ENCODE results near the gene LHPP. TPM values are rescaled to one million over a fixed set of nuclear protein-coding genes. Genes with fewer than 3 reads are reported as not detected.

Gene LHPP
- total RNA-seq, 4 donors from 2014 or later = 9.3 to 20.5 (median 14.5) TPM

GRCh38 chr10:124624466-124624865, 162.8 kb downstream of the LHPP start:
- TF ChIP-seq CTCF (IDR thresholded peaks at IDR 0.05; ENCODE audit: low read depth) = no peak

DNA sequence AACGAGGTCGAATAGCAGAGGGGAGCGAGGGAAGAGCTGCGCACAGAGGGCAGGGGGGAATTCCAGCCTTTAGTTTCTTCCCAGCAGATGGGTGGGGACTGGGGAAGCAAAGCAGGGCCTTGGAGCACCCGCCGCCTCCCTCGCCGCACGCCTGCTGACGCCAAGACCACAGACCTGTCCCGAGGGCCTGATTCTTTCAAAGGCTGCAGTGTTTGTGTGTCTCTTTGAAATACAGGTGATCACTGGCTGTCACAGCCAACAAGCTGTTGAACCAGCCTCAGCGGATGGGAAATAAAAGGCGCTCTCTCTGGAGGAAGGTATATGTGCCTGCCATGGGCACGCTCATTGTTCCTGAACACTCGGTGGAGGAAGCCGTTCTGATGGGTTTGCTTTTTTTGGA, 163.3 kb downstream of the LHPP start:
- TF ChIP-seq CTCF (IDR thresholded peaks at IDR 0.05; ENCODE audit: low read depth) = no peak

DNA sequence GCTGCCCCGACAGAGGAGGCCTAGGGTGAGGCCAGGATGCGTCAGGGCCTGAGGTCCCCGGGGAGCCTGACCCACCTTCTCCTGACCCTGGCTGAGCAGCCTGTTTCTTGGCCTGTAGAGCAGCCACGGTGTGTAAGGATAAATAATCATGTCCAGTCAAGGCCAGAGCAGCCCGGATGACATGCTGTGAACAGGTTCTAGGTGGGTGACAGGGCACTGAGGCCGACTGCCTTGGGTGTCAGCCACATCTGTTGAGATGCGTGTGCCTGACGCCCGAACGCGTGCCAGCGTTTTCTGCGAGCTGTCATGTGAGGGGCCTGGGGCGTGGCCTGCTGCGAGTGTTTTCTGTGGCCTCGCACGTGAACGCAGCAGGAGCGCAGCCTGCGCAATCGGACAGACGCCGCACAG, 164.2 kb downstream of the LHPP start:
- TF ChIP-seq CTCF (IDR thresholded peaks at IDR 0.05; ENCODE audit: low read depth) = no peak

DNA sequence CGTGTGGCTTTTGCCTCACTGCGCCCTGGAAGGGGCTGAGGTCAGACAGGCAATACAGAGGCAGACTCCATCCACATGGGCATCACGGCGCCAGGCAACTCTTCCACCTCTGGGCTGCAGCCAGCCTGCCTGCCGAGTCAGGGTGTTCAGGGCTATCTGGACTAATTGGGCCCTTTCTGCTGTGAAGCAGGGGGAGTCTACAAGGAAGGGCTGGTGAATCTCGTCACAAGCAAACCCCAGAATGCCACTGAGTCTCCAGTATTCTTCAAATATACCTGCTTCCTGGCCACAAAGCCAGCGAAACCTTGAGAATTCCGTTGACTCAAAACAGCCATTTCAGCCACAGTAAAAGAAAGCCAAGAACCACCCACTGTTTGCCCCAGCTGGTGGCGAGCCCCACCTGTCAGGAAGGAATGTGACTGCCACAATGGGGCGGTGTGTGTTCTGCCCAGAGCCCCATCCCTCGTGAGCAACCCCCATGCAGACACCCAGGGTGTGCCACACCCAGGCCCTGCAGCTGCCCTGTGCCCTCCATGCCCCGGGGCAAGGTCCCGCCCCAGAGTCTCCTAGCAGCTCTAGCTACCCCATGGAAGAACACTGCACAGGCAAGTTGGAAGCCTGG, 165.2 kb downstream of the LHPP start:
- no peak for TF ChIP-seq CTCF (IDR thresholded peaks at IDR 0.05; ENCODE audit: low read depth)

DNA sequence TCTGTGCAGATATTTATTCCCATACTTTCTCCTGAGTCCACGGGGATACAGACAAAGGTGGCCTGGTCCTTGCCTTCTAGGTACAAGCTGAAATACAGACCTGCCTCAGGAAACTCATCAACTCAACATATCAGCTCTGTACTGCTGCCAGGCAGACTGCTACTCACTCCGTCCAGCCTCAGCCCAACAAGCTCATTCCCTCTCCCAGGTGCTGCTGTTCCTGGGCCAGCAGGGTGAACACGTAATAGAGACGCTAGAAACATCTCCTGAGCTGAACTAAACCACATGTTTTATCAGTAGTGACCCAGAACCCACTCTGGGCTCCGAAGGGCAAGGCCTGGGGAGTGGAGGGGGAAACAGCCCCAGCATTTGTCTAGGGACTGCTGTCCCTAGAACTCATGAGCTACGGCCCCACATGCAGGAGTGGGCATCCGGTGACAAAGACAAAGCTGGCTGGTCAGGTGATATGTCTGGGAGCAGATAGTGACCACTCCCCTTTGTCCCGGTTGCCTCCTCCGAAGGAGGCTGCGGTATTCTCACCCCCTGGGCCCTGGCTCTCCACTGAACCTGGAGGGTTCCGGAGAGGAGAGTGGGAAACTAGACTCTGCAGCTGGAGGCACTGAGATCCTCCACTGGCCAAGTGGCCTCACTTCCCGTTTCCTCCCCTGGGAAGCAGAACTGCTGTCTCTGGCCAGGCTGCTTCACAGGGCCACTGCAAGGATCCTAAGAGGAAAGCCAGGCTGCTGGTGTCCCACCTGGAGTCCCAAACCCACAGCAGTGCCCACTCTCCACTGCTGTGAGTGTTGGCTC, 166.4 kb downstream of the LHPP start:
- TF ChIP-seq CTCF (IDR thresholded peaks at IDR 0.05; ENCODE audit: low read depth) = no peak

GRCh38 chr10:124628676-124629021, 167.0 kb downstream of the LHPP start:
- TF ChIP-seq CTCF (IDR thresholded peaks at IDR 0.05; ENCODE audit: low read depth) = no peak

GRCh38 chr10:124629415-124629814, 167.8 kb downstream of the LHPP start:
- TF ChIP-seq CTCF (IDR thresholded peaks at IDR 0.05; ENCODE audit: low read depth) = no peak
